GM19455 (cell line): ENCODE measurements around the gene USP2.
A peak's percentile ranks its signal among the peaks of the same experiment; 100 is the strongest.

Experiments used
- ATAC-seq: cut with Tn5 transposase; IDR thresholded peaks from one replicate; pipeline ENCODE4 v1.9.1; 2021; ENCODE audit not compliant: unreplicated experiment

USP2 gene

GRCh38 chr11:119323532-119324033 lies 57.9 kb downstream of the USP2 start:
- ATAC-seq: no peak

- ATAC-seq: no peak
Measured at GRCh38 chr11:119322921-119323531, 58.5 kb downstream of the USP2 start.

GRCh38 chr11:119322360-119322739 lies 59.1 kb downstream of the USP2 start:
- no peak for ATAC-seq

GRCh38 chr11:119320776-119321524 lies 60.5 kb downstream of the USP2 start:
- ATAC-seq: peak; percentile 37

GRCh38 chr11:119320240-119320775 lies 61.2 kb downstream of the USP2 start:
- ATAC-seq: no peak

GRCh38 chr11:119319700-119320239 lies 61.7 kb downstream of the USP2 start:
- no peak for ATAC-seq

- no peak for ATAC-seq
Measured at GRCh38 chr11:119319136-119319699, 62.3 kb downstream of the USP2 start.

GRCh38 chr11:119318240-119319135 lies 63.0 kb downstream of the USP2 start:
- ATAC-seq: peak; percentile 39

GRCh38 chr11:119317592-119318239 lies 63.8 kb downstream of the USP2 start:
- ATAC-seq: no peak

- no peak for ATAC-seq
Measured at GRCh38 chr11:119316729-119317591, 64.5 kb downstream of the USP2 start, which contains the start of gene MCAM. TSS of gene MCAM (minus strand) at chr11:119317130. CDS start at chr11:119317101, 29 bp downstream.

GRCh38 chr11:119316016-119316728 lies 65.3 kb downstream of the USP2 start:
- no peak for ATAC-seq

GRCh38 chr11:119315131-119316015 lies 66.1 kb downstream of the USP2 start:
- no peak for ATAC-seq

GRCh38 chr11:119314726-119315125 lies 66.8 kb downstream of the USP2 start:
- no peak for ATAC-seq

GRCh38 chr11:119310682-119311052 lies 70.8 kb downstream of the USP2 start:
- ATAC-seq: no peak

GRCh38 chr11:119309953-119310681 lies 71.4 kb downstream of the USP2 start:
- ATAC-seq: no peak

- no peak for ATAC-seq
Measured at GRCh38 chr11:119309411-119309810, 72.1 kb downstream of the USP2 start.

GRCh38 chr11:119307974-119308373 lies 73.5 kb downstream of the USP2 start:
- no peak for ATAC-seq
